HG03196 (cell line): ENCODE results near the gene TNIK.
"Not testable (repeated sequence)": the region's sequence is repeated elsewhere in the genome, so short reads cannot be mapped to it uniquely, and the experiment has no call there.

Source experiments
- ATAC-seq: cut with Tn5 transposase; IDR thresholded peaks from one replicate; pipeline ENCODE4 v1.9.1; 2021; ENCODE audit not compliant: unreplicated experiment

The TNIK gene

GRCh38 chr3:171317171-171317570 lies 143.0 kb downstream of the TNIK start:
- no peak for ATAC-seq

- no peak for ATAC-seq
Observed at GRCh38 chr3:171315919-171316318, 144.3 kb downstream of the TNIK start.

- ATAC-seq = no peak
Observed at GRCh38 chr3:171315101-171315500, 145.1 kb downstream of the TNIK start.

GRCh38 chr3:171314341-171314740 lies 145.9 kb downstream of the TNIK start:
- ATAC-seq = no peak

GRCh38 chr3:171313702-171314101 lies 146.5 kb downstream of the TNIK start:
- no peak for ATAC-seq

GRCh38 chr3:171312741-171313140 lies 147.5 kb downstream of the TNIK start:
- no peak for ATAC-seq

- no peak for ATAC-seq
Observed at GRCh38 chr3:171311784-171312183, 148.4 kb downstream of the TNIK start.

GRCh38 chr3:171309906-171310359 lies 150.3 kb downstream of the TNIK start:
- ATAC-seq = no peak

GRCh38 chr3:171307988-171308387 lies 152.2 kb downstream of the TNIK start:
- ATAC-seq = no peak

GRCh38 chr3:171307046-171307585 lies 153.1 kb downstream of the TNIK start:
- no peak for ATAC-seq

GRCh38 chr3:171306631-171307030 lies 153.6 kb downstream of the TNIK start:
- ATAC-seq = no peak

GRCh38 chr3:171305823-171306222 lies 154.4 kb downstream of the TNIK start:
- ATAC-seq = not testable (repeated sequence)

- not testable (repeated sequence) for ATAC-seq
Observed at GRCh38 chr3:171304498-171304897, 155.7 kb downstream of the TNIK start.

- not testable (repeated sequence) for ATAC-seq
Observed at GRCh38 chr3:171304017-171304416, 156.2 kb downstream of the TNIK start.

GRCh38 chr3:171301998-171302397 lies 158.2 kb downstream of the TNIK start:
- ATAC-seq = no peak

GRCh38 chr3:171301002-171301401 lies 159.2 kb downstream of the TNIK start:
- no peak for ATAC-seq

- ATAC-seq = no peak
Observed at GRCh38 chr3:171297951-171298350, 162.3 kb downstream of the TNIK start.

GRCh38 chr3:171297207-171297606 lies 163.0 kb downstream of the TNIK start:
- ATAC-seq = no peak

GRCh38 chr3:171295484-171296373 lies 164.5 kb downstream of the TNIK start:
- ATAC-seq = no peak

GRCh38 chr3:171293142-171293782 lies 166.9 kb downstream of the TNIK start:
- ATAC-seq = no peak

- no peak for ATAC-seq
Observed at GRCh38 chr3:171290680-171291079, 169.5 kb downstream of the TNIK start.

- no peak for ATAC-seq
Observed at GRCh38 chr3:171289291-171289690, 170.9 kb downstream of the TNIK start.
